GM12873 (cell line): ENCODE results near the gene TAL2.

Experiments used
- TF ChIP-seq, protein P1 (sequence below): IDR thresholded peaks from 2 replicates; pipeline ENCODE4 v1.5.1; 2012; ENCODE audit warnings: low read depth, mild to moderate bottlenecking, moderate library complexity, low read length, control low read depth; ENCODE audit not compliant: insufficient read depth; ENCODE audit errors: missing control alignments

The TAL2 gene

DNA sequence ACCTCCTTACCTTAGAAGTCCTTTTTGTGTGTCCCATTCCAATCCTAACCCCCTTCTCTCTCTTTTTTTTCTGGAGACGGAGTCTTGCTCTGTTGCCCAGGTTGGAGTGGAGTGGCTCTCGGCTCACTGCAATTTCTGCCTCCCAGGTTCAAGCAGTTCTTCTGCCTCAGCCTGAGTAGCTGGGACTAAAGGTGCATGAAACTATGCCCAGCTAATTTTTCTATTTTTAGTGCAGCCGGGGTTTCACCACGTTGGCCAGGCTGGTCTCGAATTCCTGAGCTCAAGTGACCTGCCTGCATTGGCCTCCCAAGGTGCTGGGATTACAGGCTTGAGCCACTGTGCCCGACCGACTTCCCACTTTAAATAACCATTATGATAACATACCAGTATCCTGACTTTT is 49.6 kb downstream of the TAL2 start:
- TF ChIP-seq, protein P1, sequence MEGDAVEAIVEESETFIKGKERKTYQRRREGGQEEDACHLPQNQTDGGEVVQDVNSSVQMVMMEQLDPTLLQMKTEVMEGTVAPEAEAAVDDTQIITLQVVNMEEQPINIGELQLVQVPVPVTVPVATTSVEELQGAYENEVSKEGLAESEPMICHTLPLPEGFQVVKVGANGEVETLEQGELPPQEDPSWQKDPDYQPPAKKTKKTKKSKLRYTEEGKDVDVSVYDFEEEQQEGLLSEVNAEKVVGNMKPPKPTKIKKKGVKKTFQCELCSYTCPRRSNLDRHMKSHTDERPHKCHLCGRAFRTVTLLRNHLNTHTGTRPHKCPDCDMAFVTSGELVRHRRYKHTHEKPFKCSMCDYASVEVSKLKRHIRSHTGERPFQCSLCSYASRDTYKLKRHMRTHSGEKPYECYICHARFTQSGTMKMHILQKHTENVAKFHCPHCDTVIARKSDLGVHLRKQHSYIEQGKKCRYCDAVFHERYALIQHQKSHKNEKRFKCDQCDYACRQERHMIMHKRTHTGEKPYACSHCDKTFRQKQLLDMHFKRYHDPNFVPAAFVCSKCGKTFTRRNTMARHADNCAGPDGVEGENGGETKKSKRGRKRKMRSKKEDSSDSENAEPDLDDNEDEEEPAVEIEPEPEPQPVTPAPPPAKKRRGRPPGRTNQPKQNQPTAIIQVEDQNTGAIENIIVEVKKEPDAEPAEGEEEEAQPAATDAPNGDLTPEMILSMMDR: no peak

DNA sequence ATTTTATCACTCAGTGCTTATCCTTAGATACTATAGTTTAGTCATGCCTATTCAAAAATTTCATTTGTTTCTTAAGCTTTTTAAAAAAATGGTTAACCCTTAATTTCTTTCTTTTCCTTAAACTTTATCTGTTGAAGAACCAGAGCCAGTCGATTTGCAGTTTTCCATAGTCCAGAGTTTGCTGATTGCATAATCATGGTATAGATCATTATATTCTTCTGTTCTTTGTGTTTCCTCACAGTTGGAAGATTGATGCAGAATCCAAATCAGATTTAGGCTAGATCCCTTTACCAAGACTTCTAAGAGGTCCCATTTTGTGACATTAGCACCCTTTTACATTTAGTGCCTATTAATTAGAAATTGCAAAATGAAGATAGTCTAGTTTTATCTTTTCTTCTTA is 50.0 kb downstream of the TAL2 start:
- TF ChIP-seq, protein P1: no peak
